IPS-18c (cell line): ENCODE measurements around the gene FZR1.

Experiments used
- H3K4me3 ChIP-seq: 2 replicates; pipeline ENCODE4 v1.7.0; 2013; ENCODE audit warnings: low read depth, mild to moderate bottlenecking, low read length, moderate library complexity; ENCODE audit not compliant: insufficient read depth
- H3K9me3 ChIP-seq: one replicate; pipeline ENCODE4 v1.6.1; 2013; ENCODE audit warnings: mild to moderate bottlenecking, low read length, moderate library complexity; ENCODE audit not compliant: control insufficient read depth, insufficient read depth

Gene FZR1

GRCh38 chr19:3586127-3586626, 80.1 kb downstream of the FZR1 start:
- Histone ChIP-seq H3K9me3 (no peaks in the 10 kb centered on the region), H3K4me3 (peak overlapping the region; percentile 49; the same call in 1 of the 2 replicates)

- Histone ChIP-seq H3K4me3 (no peak overlapping the region), H3K9me3 (no peaks in the 10 kb centered on the region)
Measured at GRCh38 chr19:3586707-3587346, 80.7 kb downstream of the FZR1 start.
